ENCODE measurements around the gene RTEL1. TPM values are rescaled to one million over a fixed set of nuclear protein-coding genes. Genes with fewer than 3 reads are reported as not detected.

RTEL1 gene
- total and polyA plus RNA-seq, 9 of the 15 experiments (the other 6 are each of a cell fraction or from before 2014, with no cell fraction given), result 0.36 to 61.0 (median 17.9) TPM

DNA sequence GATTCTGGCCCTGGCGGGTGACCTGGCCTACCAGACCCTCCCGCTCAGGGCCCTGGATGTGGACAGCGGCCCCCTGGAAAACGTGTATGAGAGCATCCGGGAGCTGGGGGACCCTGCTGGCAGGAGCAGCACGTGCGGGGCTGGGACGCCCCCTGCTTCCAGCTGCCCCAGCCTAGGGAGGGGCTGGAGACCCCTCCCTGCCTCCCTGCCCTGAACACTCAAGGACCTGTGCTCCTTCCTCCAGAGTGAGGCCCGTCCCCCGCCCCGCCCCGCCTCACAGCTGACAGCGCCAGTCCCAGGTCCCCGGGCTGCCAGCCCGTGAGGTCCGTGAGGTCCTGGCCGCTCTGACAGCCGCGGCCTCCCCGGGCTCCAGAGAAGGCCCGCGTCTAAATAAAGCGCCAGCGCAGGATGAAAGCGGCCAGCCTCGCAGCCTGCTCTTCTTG lies 80.6 kb downstream of the RTEL1 start (continued):
- TF ChIP-seq GTF3C2 (IDR thresholded peaks at IDR 0.05; ENCODE audit: borderline replicate concordance, extremely low read depth, insufficient read length) (no peak), XRCC5 (IDR thresholded peaks at IDR 0.05; ENCODE audit: low read depth, low read length) (no peak), POLR2AphosphoS2 (IDR thresholded peaks at IDR 0.05; ENCODE audit: low read length) (no peak), ZBTB7A (IDR thresholded peaks at IDR 0.05; ENCODE audit: borderline replicate concordance, control insufficient read depth, low read depth, low read length) (peak; percentile 19; the same call in 1 of the 2 replicates), TFAP4 (CRISPR knock-in tag; IDR thresholded peaks at IDR 0.05; ENCODE audit: borderline replicate concordance) (peak; percentile 95), GTF2E2 (tag; IDR thresholded peaks at IDR 0.05) (no peak), CHCHD3 (CRISPR knock-in tag; IDR thresholded peaks at IDR 0.05) (no peak), ETV1 (tag; conservative IDR thresholded peaks at IDR 0.05; ENCODE audit: low read depth) (no peak), ZNF785 (CRISPR knock-in tag; IDR thresholded peaks at IDR 0.05) (no peak)
- TF ChIP-seq, protein P1, sequence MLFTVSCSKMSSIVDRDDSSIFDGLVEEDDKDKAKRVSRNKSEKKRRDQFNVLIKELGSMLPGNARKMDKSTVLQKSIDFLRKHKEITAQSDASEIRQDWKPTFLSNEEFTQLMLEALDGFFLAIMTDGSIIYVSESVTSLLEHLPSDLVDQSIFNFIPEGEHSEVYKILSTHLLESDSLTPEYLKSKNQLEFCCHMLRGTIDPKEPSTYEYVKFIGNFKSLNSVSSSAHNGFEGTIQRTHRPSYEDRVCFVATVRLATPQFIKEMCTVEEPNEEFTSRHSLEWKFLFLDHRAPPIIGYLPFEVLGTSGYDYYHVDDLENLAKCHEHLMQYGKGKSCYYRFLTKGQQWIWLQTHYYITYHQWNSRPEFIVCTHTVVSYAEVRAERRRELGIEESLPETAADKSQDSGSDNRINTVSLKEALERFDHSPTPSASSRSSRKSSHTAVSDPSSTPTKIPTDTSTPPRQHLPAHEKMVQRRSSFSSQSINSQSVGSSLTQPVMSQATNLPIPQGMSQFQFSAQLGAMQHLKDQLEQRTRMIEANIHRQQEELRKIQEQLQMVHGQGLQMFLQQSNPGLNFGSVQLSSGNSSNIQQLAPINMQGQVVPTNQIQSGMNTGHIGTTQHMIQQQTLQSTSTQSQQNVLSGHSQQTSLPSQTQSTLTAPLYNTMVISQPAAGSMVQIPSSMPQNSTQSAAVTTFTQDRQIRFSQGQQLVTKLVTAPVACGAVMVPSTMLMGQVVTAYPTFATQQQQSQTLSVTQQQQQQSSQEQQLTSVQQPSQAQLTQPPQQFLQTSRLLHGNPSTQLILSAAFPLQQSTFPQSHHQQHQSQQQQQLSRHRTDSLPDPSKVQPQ (CRISPR knock-in tag; IDR thresholded peaks at IDR 0.05; ENCODE audit: borderline replicate concordance), result no peak
